Activated CD4-positive, alpha-beta T cell treated with anti-CD3 and anti-CD28 coated beads, Interleukin-2, amount 50 U/mL, for 1 hour (primary cell): ENCODE data around the gene CPSF3.
A peak's percentile ranks its signal among the peaks of the same experiment; 100 is the strongest.

Experiments used
- DNase-seq: peaks from one replicate; pipeline ENCODE4 v3.0.0-alpha.2; 2020

The CPSF3 gene

DNA sequence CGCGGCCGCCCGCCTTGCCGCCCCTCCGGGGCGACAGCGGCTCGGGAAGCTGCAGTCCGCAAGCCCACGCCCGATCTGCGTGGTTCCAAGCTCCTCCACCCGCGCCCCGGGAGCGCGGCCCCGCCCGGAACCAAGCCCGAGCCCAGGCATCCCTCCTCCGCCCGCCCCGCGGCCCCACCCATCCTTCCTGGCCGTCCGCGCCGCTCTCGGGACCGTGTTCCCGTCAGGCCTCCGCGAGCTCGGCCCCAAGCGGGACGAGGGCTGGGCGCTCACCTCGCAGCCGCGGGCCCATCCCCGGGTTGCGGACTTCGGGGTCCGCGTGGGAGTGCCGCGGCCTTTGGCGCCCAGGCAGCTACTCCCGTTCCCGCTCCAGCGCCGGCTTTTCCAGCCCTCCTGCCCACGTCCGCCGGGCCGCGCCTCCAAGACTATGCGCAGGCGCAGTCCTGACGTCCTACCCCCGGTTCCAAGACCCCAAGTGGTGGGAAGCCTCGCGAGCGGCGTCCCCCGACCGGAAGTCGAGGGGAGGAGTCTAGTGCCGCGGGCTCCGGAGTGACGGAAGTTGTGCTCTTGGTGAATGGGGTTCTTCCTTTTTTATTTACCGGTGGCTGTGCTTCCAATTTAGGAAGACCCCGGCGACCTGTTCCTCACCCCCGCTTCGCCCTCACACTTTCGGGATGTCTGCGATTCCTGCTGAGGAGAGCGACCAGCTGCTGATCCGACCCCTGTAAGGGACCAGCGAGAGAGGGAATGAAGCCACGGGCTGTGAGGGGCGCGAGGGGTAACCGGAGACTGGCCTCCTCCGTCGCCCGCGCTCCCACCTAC lies at the start of gene CPSF3, which contains the start of gene ITGB1BP1:
TSS of gene CPSF3 (plus strand) at position 555 of the 822 bp plus-strand sequence. CDS start at position 675, 120 bp downstream.
TSS of gene ITGB1BP1 (minus strand) at position 429 of the 822 bp plus-strand sequence. CDS start 4,831 bp downstream, outside the sequence.
- DNase-seq: peak; percentile 92

- no peak for DNase-seq
Measured at GRCh38 chr2:9374071-9374730, 49.3 kb upstream of the CPSF3 start.

DNA sequence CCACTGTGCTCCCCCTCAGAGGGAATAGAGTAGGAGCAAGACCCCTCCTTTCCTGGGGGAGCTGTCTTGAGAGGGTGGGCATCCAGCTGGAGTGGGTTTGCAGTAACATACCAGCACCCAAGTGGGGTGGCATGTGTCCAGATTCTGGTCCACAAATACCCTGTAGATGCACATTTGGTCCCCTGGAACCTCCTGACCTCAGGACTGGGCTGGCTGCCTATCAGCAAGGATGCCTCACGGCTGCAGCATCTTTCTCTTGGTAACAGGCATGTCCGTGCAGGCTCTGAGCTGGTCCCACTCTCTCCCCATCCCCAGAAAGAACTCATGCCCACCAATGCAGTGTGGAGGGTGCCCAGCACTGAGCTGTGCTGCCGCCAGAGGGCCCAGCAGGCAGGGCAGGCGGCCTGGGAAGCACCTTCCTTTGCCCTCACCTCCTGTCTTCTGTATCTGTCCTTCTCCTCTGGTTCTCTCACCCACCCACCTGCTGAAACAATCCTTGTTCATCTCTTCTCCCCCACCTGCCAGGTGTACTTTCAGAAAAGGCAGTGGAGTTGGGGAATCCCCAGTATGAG lies 47.5 kb upstream of the CPSF3 start:
- no peak for DNase-seq

- DNase-seq: no peak
Measured at GRCh38 chr2:9377461-9378097, 45.9 kb upstream of the CPSF3 start.

DNA sequence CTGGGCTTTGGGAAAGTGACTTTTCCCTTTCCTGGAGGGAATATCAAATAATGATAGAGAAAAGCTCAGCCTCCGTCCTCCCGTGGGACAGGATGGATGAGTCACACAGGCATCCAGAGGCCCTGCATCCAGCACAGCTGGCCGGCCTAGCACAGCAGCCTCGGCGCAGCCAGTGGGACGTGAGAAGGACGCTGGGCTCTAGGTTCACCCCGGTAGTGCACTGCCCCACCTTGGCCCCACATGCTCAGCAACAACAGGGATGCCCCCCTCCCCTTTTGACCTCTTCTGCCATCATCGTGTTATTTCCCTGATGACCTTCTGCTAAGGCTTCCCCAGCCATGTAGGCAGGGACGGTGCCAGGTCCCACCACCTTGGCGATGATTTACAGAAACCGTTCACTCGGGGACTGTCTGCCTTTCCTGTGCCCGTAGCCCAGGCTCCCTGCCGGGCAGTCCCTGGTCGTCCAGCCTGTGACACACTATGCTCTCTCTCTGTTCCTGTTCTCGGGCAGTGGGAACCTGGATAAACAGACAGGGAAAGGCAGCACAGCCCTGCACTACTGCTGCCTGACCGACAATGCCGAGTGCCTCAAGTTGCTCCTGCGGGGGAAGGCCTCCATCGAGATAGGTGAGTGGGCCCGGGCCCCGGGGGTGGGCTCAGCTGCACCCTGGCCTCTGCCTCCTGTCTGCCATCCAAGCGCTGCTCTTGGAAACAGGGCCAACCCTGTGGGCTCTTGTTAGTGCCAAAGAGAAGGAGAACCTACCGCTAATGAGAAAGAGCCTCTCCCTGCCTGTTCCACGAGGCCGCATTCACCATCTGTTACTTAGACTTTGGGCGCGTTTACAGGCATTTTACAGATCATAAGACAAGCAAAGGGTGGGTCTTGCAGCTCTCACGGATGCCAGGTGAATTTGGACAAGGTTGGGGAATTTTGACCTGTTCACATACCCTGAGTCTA lies 44.7 kb upstream of the CPSF3 start:
- DNase-seq: no peak

DNA sequence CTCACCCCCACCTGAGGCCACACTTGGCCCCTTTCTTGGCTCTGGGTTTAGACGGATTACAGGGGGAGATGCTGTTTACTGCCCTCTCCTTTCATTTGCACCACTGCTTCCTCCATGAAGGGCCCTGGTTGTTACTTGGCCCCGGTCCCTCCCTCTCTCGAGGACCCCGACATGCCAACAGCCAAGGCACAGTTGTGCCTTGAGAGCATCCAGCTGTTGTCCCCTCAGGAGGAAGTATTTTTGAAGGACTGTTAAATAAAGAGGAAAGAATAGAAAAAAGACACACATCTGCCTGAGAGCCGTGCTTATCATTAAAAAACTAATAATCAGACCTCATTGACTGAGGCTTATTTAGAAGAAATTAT lies 44.1 kb upstream of the CPSF3 start:
- no peak for DNase-seq

DNA sequence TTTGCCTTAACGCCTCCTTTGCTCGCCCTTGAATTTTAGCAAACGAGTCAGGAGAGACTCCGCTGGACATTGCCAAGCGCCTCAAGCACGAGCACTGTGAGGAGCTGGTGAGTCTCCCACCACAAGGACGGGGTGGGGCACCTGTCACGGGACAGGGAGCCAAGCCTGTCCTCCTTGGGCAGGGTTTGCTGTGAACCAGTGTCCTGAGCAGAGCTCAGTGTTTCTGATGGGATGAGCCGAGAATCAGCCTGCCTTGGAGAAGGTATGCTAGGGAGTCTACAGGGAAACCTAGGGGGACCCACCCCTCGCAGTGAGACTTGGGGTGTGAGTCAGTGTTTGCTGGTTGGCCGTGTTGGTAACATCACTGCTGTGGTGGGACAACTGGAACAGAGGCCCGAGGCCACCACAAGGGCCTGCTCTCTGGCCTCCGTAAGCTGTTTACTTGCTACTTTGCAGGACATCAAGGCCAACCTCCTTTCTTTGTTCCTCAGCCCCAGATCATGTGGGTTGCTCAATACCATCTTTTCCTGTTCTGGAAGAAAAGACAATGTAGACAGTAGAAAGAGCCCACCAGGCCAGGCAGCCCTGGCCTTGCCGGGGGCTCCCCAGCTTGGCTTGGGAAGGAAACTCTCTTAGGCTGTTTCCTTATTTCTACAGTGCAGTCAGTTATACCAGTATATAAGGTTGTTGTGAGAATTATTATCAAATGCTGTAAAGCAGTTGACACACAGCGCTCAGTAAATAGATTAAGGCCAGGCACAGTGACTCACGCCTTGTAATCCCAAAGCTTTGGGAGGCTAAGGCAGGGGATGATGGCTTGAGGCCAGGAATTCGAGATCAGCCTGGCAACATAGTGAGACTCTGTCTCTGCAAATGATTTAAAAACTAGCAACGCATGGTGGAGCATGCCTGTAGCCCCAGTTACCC lies 42.5 kb upstream of the CPSF3 start:
- DNase-seq: no peak

DNA sequence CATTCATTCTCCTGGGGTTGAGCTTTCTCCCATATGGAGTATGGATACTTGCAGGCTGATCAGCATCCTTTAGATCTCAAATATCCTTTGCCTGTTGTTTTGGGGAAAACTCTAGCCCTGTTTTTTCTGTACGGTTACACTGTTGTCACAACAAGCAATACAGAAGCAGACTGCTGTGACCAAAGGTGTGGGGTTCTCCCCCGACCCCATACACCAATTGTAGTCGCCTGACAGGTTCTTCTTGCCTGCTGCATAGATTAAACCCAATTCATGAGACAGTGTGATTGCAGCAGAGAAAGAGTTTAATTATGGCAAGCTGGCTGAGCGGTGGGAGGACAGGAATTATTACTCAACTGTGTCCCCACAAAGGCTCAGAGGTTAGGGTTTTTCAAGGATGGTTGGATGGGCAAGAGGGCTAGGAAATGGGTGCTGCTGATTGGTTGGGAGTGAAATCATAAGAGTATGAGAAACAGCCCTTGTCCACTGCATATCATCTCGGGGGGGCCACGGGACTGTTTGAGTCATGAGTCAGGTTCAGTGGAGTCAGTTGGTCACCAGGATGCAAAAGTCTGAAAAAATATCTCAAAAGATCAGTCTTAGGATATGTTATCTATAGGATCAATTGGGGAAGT lies 40.7 kb upstream of the CPSF3 start:
- no peak for DNase-seq

GRCh38 chr2:9384521-9384920 lies 38.9 kb upstream of the CPSF3 start:
- DNase-seq: no peak

GRCh38 chr2:9385841-9386240 lies 37.6 kb upstream of the CPSF3 start:
- no peak for DNase-seq

GRCh38 chr2:9388199-9388681 lies 35.2 kb upstream of the CPSF3 start:
- no peak for DNase-seq

DNA sequence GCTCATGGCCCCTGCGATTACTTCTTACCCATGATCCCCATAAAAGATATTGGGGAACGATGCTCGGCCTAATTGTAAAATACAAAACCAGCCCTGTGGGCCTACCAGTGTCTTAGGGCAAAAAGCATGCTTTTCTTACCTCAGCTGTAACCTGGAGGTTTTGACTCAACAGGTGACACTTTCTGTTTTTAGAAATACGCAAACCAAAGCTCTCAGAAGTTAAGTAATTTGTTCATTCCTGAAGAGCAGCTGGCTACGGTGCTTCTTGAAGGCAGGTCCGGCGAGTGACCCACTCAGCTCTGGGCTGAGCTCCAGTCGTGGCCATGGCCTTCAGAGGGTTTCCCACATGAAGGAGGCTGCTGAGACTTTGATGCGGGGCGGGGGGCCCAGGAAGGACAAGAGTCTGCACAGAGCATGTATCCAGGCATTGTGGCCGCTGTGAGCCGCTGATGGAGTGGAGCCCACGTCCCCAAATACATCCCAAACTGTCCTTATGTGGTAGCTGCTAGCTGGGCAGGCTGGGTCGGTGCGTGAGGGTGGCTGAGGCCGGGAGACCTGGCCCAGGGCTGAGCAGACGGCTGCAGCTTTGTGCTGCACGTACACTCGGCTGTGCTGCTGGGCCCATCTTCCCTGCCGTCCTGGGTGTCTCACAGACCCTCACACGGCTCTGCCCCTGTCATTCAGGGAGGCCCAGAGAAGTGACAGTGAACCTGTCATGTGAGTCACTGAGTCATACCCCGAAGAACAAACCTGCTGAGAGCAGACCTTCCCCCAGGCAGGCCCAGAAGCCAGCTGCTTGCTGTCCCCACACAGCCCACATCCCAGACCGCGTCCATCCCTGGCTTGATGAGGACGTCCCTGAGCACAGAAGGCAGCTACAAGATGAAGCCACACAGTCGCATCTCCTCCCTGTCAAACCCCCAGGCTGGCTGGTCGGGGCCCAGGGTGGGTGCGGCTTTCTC lies 34.2 kb upstream of the CPSF3 start:
- no peak for DNase-seq

GRCh38 chr2:9390151-9390850 lies 33.2 kb upstream of the CPSF3 start:
- no peak for DNase-seq

DNA sequence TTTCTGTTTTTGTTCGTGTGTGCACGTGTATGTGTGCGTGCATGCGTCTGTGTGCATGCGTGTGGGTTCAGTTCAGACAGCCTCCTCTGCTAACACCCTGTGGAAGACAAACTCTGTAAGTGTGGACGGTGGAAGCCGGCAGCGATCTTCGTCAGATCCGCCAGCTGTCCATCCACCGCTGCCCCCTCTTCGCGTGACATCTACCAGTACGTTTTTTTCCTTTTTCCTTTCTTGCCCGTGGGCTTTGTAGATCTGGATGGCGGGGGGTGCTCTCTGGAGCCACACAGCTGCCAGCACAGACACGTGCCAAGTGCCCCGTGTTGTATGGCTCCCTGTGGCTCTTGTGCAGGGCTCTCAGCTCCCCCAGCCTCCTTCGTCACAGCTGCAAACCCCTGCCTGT lies 32.5 kb upstream of the CPSF3 start:
- DNase-seq: no peak

GRCh38 chr2:9391961-9392720 lies 31.3 kb upstream of the CPSF3 start:
- DNase-seq: no peak

- no peak for DNase-seq
Measured at GRCh38 chr2:9392898-9393765, 30.3 kb upstream of the CPSF3 start.

- DNase-seq: no peak
Measured at GRCh38 chr2:9394816-9395215, 28.6 kb upstream of the CPSF3 start.
